KMS-11 (cell line): ENCODE measurements around the gene PTPN14.
A peak's percentile ranks its signal among the peaks of the same experiment; 100 is the strongest.

ENCODE experiments used
- H2AFZ ChIP-seq: fragments of 200-600 bp; sonication (generic); 2 replicates; pipeline ENCODE4 v1.6.1; 2016; ENCODE audit warnings: antibody characterized with exemption, mixed run types, low read depth
- H3K27ac ChIP-seq: fragments of 200-600 bp; sonication (generic); 2 replicates; pipeline ENCODE4 v1.6.1; 2016; ENCODE audit warnings: mild to moderate bottlenecking, mixed run types
- H3K27me3 ChIP-seq: fragments of 200-600 bp; sonication (generic); 2 replicates; pipeline ENCODE4 v1.6.1; 2017; ENCODE audit warnings: mild to moderate bottlenecking, low read depth, mixed run types, moderate library complexity; ENCODE audit not compliant: insufficient read depth
- H3K36me3 ChIP-seq: fragments of 200-600 bp; sonication (generic); 2 replicates; pipeline ENCODE4 v1.6.1; 2017; ENCODE audit warnings: mild to moderate bottlenecking, mixed run types; ENCODE audit not compliant: insufficient read depth
- H3K4me1 ChIP-seq: fragments of 200-600 bp; sonication (generic); 2 replicates; pipeline ENCODE4 v1.6.1; 2016; ENCODE audit warnings: mild to moderate bottlenecking, low read depth, mixed run types; ENCODE audit not compliant: poor library complexity, severe bottlenecking
- H3K4me2 ChIP-seq: fragments of 200-600 bp; sonication (generic); 2 replicates; pipeline ENCODE4 v1.7.0; 2016; ENCODE audit warnings: mild to moderate bottlenecking, mixed run types
- H3K4me3 ChIP-seq: fragments of 200-600 bp; sonication (generic); IDR thresholded peaks from 2 replicates; pipeline ENCODE4 v1.6.1; 2017; ENCODE audit warnings: low read depth, low read length, mixed read lengths; ENCODE audit not compliant: insufficient read depth
- H3K79me2 ChIP-seq: fragments of 200-600 bp; sonication (generic); 2 replicates; pipeline ENCODE4 v1.6.1; 2016; ENCODE audit warnings: low read depth, mixed run types; ENCODE audit not compliant: insufficient read depth
- H3K9ac ChIP-seq: fragments of 200-600 bp; sonication (generic); 2 replicates; pipeline ENCODE4 v1.6.1; 2016; ENCODE audit warnings: mild to moderate bottlenecking, mixed run types
- H4K20me1 ChIP-seq: fragments of 200-600 bp; sonication (generic); 2 replicates; pipeline ENCODE4 v1.6.1; 2016; ENCODE audit warnings: mild to moderate bottlenecking, mixed run types; ENCODE audit not compliant: insufficient read depth
- CTCF ChIP-seq: fragments of 200-600 bp; sonication (generic); conservative IDR thresholded peaks from 2 replicates; pipeline ENCODE4 v1.6.1; 2017; ENCODE audit warnings: low read depth, mild to moderate bottlenecking, antibody characterized with exemption, low read length, moderate library complexity, mixed read lengths

PTPN14 gene

GRCh38 chr1:214587165-214587564 lies 35.8 kb upstream of the PTPN14 start:
- no peak for TF ChIP-seq CTCF
- H3K9ac ChIP-seq: no peak overlapping the region
- no peak overlapping the region for H3K27ac ChIP-seq
- no peaks in the 10 kb centered on the region for H3K36me3 ChIP-seq
- no peak overlapping the region for H3K4me2 ChIP-seq
- H3K4me1 ChIP-seq: no peaks in the 10 kb centered on the region
- no peak overlapping the region for H3K4me3 ChIP-seq
- H4K20me1 ChIP-seq: no peaks in the 10 kb centered on the region
- H3K79me2 ChIP-seq: no peaks in the 10 kb centered on the region
- no peak overlapping the region for H2AFZ ChIP-seq
- H3K27me3 ChIP-seq: no peaks in the 10 kb centered on the region

DNA sequence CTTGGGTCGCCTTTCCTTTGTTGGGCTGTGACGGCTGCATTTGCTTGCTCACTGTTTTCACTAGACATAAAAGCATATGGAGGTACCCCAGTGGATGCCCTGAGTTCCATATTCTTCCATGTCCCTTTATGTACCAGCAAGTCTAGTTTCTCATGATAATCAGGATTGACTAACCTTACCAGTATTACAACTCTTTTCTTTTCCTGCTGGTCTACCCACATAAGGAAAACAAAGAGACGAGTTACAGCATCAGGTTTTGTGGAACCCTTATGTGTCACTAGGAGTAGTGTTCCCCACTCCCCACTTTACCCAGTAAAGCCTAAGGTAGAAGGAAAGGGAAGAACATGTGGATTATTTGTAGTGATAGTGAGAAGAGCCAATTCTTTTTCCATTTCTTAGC lies 35.2 kb upstream of the PTPN14 start:
- Histone ChIP-seq H3K36me3 (no peaks in the 10 kb centered on the region), H3K4me3 (no peak overlapping the region), H2AFZ (no peak overlapping the region), H3K4me1 (no peaks in the 10 kb centered on the region), H3K79me2 (no peaks in the 10 kb centered on the region), H3K27me3 (no peaks in the 10 kb centered on the region), H4K20me1 (no peaks in the 10 kb centered on the region), H3K4me2 (no peak overlapping the region), H3K9ac (no peak overlapping the region), H3K27ac (no peak overlapping the region)
- TF ChIP-seq CTCF: no peak

DNA sequence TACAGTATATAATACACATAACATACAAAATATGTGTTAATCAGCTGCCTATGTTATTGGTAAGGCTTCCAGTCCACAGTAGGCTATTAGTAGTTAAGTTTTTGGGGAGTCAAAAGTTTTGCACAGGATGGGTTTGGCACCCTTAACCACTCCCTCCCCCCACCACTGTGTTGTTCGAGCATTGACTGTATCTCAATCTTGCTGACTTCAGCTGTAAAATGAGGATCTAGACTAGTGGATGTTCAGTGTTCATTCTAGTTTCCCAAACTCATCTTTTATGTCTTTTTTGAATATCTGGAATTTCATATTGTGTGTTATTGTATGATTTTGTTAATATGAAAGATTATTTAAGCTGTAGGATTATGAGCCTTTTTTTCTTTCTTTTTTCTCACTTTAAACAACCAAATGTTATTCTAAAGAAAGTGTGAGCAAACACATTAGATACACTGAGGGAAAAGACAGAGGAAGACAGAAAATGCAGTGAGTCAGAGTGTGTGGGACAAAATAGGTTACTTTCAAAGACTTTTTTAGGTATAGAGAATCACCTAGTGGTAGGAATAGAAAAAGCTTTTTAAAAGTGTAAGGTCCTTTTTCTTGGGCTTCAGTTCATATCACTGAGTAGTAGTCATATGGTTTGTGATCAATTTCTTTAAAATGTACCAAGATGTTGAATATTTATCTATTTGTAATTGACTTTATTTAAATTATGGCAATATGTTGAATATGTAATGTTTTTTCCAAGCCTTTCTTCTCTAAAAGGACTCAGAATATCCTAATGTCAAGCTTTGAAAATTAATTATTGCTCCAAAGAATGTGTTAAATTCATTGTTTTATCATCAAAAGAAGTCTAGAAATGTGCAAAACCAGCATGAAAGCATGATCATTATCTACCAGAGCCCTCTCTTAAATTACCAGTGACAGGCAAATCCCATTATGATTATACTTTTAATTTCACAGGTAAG lies 33.7 kb upstream of the PTPN14 start:
- H4K20me1 ChIP-seq: no peaks in the 10 kb centered on the region
- H3K27ac ChIP-seq: no peak overlapping the region
- no peak overlapping the region for H3K4me3 ChIP-seq
- H3K4me2 ChIP-seq: no peak overlapping the region
- no peaks in the 10 kb centered on the region for H3K27me3 ChIP-seq
- no peaks in the 10 kb centered on the region for H3K4me1 ChIP-seq
- H2AFZ ChIP-seq: no peak overlapping the region
- TF ChIP-seq CTCF: peak; percentile 80
- H3K79me2 ChIP-seq: no peaks in the 10 kb centered on the region
- H3K9ac ChIP-seq: no peak overlapping the region
- H3K36me3 ChIP-seq: no peaks in the 10 kb centered on the region

DNA sequence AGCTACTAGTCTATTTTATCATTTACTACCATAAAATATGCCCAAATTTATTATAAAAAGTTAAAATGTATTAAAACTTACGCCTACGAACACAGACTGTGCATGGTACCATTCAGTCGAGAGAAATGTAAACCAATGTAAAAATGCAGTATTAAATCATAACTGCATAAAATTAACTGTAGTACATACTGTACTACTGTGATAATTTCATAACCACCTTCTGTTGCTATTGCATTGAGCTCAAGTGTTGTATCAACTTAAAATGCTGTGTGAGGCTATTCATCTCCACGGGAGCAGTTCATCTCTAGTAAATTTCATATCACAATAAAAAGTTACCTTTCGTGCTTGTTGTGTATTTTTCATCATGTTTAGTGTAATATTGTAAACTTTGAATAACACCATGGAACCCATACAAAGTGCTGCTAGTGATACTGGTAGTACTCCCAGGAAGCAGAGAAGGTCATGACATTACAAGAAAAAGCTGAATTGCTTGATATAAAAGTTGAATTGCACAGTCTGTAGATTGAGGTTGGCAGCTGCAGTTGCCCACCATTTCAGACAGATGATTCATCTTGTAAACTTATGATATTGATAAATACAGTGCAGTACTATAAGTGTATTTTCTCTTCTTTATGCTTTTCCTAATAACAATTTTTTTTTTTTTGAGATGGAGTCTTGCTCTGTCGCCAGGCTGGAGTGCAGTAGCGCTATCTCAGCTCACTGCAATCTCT lies 32.6 kb upstream of the PTPN14 start:
- Histone ChIP-seq H3K79me2 (no peaks in the 10 kb centered on the region), H3K27ac (no peak overlapping the region), H3K4me2 (no peak overlapping the region), H3K4me1 (no peaks in the 10 kb centered on the region), H3K36me3 (no peaks in the 10 kb centered on the region), H3K9ac (no peak overlapping the region), H3K4me3 (no peak overlapping the region), H4K20me1 (no peaks in the 10 kb centered on the region), H3K27me3 (no peaks in the 10 kb centered on the region), H2AFZ (no peak overlapping the region)
- TF ChIP-seq CTCF: no peak
